GM18511 (cell line): ENCODE measurements around the gene FBL.

Source experiments
- ATAC-seq: cut with Tn5 transposase; IDR thresholded peaks from one replicate; pipeline ENCODE4 v1.9.1; 2021; ENCODE audit warnings: mild to moderate bottlenecking, moderate library complexity; ENCODE audit not compliant: unreplicated experiment

FBL gene

GRCh38 chr19:39843919-39844793, 2.0 kb downstream of the FBL start:
- no peak for ATAC-seq

- no peak for ATAC-seq
Observed at GRCh38 chr19:39842693-39843435, 3.3 kb downstream of the FBL start.

GRCh38 chr19:39841041-39841440, 5.1 kb downstream of the FBL start:
- ATAC-seq = no peak

GRCh38 chr19:39840492-39840891, 5.7 kb downstream of the FBL start:
- ATAC-seq = no peak

- no peak for ATAC-seq
Observed at GRCh38 chr19:39839678-39840327, 6.4 kb downstream of the FBL start.

GRCh38 chr19:39838569-39838968, 7.6 kb downstream of the FBL start:
- no peak for ATAC-seq

- ATAC-seq = no peak
Observed at GRCh38 chr19:39837978-39838377, 8.2 kb downstream of the FBL start.

GRCh38 chr19:39834287-39834841, 11.8 kb downstream of the FBL start:
- ATAC-seq = no peak

- ATAC-seq = peak; percentile 90
Observed at GRCh38 chr19:39833464-39834286, 12.5 kb downstream of the FBL start, which contains the start of gene DYRK1B. Gene DYRK1B, minus strand, starts transcription at chr19:39834162. Its CDS starts 2,295 bp downstream, at chr19:39831867.

- no peak for ATAC-seq
Observed at GRCh38 chr19:39833160-39833463, 13.1 kb downstream of the FBL start.

- no peak for ATAC-seq
Observed at GRCh38 chr19:39832341-39833083, 13.7 kb downstream of the FBL start.

- ATAC-seq = no peak
Observed at GRCh38 chr19:39831679-39832078, 14.5 kb downstream of the FBL start.

- no peak for ATAC-seq
Observed at GRCh38 chr19:39830847-39831246, 15.3 kb downstream of the FBL start.

- ATAC-seq = no peak
Observed at GRCh38 chr19:39830406-39830805, 15.8 kb downstream of the FBL start.

- no peak for ATAC-seq
Observed at GRCh38 chr19:39829702-39830275, 16.4 kb downstream of the FBL start.

- no peak for ATAC-seq
Observed at GRCh38 chr19:39828654-39829032, 17.5 kb downstream of the FBL start.

GRCh38 chr19:39828015-39828653, 18.0 kb downstream of the FBL start:
- ATAC-seq = no peak

GRCh38 chr19:39827216-39827615, 19.0 kb downstream of the FBL start:
- no peak for ATAC-seq

- ATAC-seq = no peak
Observed at GRCh38 chr19:39826311-39826945, 19.8 kb downstream of the FBL start.
